ENCODE measurements around the gene MPHOSPH10.

The MPHOSPH10 gene

DNA sequence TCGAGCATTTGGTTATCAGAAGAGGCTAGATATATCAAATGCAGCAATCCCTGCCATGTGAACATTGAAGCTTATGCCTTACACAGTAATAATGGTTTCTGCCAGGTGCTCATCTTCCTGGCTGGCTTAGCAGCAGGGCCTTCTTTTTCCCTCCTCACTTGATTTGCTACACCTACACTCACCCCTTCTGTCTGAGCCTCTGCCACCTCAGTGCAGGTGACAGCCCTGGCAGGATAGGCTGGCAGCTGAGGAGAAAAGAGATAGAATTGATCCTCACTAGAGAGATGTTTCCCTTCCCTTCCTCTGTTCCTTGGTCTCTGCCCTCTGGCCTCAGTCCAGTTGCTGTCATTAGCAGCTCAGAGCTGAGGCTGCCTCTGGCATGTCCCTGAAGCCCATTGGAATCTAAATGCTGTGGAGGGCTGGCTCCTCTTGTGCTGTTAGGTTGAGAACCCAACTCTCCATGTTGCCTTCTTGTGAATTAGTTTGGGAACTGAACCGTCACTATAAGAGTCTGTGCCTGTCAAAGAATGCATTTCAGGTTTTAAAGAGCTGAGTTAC is 18.2 kb downstream of the MPHOSPH10 start:
- no peak for DNase-seq (ENCODE audit: low read depth)
- no peak for TF ChIP-seq CTCF (IDR thresholded peaks at IDR 0.05; ENCODE audit: low read depth, low read length, missing control alignments)
- no peak overlapping the region for H3K4me3 ChIP-seq (ENCODE audit: low read depth, low read length)

GRCh38 chr2:71150082-71150816 is 19.8 kb downstream of the MPHOSPH10 start:
- no peak overlapping the region for H3K4me3 ChIP-seq (ENCODE audit: low read depth, low read length)
- DNase-seq (ENCODE audit: low read depth) = no peak
- peak; percentile 3 for TF ChIP-seq CTCF (IDR thresholded peaks at IDR 0.05; ENCODE audit: low read depth, low read length, missing control alignments)

DNA sequence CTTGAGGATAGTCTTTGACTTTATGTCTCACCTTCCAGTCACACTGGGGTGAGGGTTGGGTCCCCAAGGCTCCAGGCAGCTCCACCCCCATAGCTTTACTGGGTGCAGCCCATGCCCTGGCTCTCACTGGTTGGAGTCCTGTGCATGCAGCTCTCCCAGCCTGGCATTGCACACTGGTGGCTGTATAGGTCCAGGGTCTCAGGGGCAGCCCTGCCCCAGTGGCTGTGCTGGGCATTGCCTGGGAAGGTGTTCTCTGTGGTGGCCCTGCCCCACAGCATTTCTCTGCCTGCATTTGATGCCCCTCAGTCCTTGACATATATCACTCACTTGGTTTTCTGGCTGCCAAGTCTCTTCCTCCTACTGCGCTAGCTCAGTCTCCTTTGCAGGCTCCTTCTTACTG is 21.2 kb downstream of the MPHOSPH10 start:
- no peak overlapping the region for H3K4me3 ChIP-seq (ENCODE audit: low read depth, low read length)
- no peak for DNase-seq (ENCODE audit: low read depth)
- no peak for TF ChIP-seq CTCF (IDR thresholded peaks at IDR 0.05; ENCODE audit: low read depth, low read length, missing control alignments)

DNA sequence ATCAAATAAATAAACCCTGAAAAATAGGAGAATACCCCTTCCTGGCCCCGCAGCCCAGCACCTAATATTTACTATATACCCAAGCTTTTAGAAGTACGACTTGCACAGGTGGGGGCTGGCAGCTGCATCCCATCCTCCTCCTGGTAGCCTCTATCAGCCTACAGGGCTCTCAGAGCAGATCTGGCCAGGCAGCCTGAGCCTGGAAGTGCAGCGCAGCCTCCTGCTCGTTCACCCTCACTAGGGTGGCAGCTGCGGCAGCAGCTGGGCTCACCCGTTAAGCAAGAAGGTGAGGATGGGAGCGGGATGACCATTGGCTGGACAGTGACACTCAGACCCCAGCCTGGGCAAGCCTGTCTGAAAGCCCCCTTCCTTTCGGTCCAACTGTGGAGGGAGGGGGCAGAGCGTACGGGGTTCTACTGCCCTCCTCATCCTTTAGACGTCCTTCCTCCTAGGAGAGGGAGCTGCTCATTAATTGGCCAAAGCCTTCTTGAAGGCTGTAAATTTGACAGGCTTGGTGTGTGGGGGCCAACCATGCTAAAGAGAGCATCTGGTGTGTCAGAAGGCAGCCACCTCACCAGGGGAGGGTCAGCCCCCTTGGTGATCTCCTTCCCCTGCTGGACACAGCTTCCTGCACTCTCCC is 23.3 kb downstream of the MPHOSPH10 start:
- DNase-seq (ENCODE audit: low read depth) = no peak
- no peak overlapping the region for H3K4me3 ChIP-seq (ENCODE audit: low read depth, low read length)
- no peak for TF ChIP-seq CTCF (IDR thresholded peaks at IDR 0.05; ENCODE audit: low read depth, low read length, missing control alignments)

- DNase-seq (ENCODE audit: low read depth) = no peak
- H3K4me3 ChIP-seq (ENCODE audit: low read depth, low read length) = no peak overlapping the region
These were observed 23.8 kb downstream of the MPHOSPH10 start for GRCh38 chr2:71154279-71154678.

DNA sequence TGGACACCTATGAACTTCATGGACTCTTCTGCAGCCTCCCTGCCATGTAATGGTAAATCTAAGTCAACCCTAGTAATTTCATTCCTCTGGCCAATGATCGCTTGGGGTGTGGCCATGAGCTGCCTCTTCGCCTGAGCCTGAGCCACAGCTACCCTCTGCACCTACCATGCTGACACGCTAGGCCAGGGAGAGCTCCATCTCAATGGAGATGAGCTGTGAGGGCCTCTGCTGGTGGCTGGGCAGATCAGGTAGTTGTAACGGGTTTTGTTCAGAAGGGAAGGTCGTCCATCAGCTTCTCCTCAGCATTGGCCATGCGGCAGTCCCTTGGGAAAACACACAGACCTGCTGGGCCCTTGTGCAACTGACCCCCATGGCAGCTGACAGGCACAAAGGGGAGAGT is 24.4 kb downstream of the MPHOSPH10 start:
- TF ChIP-seq CTCF (IDR thresholded peaks at IDR 0.05; ENCODE audit: low read depth, low read length, missing control alignments) = peak; percentile 64
- DNase-seq (ENCODE audit: low read depth) = no peak
- no peak overlapping the region for H3K4me3 ChIP-seq (ENCODE audit: low read depth, low read length)

More at GRCh38 chr2:71154279-71154678, 23.8 kb downstream of the MPHOSPH10 start:
- TF ChIP-seq CTCF (IDR thresholded peaks at IDR 0.05; ENCODE audit: low read depth, low read length, missing control alignments) = no peak
